Fibroblast of mammary gland (primary cell): ENCODE measurements around the gene IMPDH2.

Source experiments
- DNase-seq: peaks from one replicate; pipeline ENCODE4 v3.0.0-alpha.2; 2010; ENCODE audit warnings: low read depth
- H3K4me3 ChIP-seq: 2 replicates; pipeline ENCODE4 v1.5.1; 2011; ENCODE audit warnings: low read depth, mild to moderate bottlenecking, low read length, moderate library complexity; ENCODE audit not compliant: control insufficient read depth
- CTCF ChIP-seq: conservative IDR thresholded peaks from 2 replicates; pipeline ENCODE4 v1.5.1; 2011; ENCODE audit warnings: low read depth, low read length, inconsistent platforms; ENCODE audit not compliant: control insufficient read depth, insufficient read depth

Gene IMPDH2

DNA sequence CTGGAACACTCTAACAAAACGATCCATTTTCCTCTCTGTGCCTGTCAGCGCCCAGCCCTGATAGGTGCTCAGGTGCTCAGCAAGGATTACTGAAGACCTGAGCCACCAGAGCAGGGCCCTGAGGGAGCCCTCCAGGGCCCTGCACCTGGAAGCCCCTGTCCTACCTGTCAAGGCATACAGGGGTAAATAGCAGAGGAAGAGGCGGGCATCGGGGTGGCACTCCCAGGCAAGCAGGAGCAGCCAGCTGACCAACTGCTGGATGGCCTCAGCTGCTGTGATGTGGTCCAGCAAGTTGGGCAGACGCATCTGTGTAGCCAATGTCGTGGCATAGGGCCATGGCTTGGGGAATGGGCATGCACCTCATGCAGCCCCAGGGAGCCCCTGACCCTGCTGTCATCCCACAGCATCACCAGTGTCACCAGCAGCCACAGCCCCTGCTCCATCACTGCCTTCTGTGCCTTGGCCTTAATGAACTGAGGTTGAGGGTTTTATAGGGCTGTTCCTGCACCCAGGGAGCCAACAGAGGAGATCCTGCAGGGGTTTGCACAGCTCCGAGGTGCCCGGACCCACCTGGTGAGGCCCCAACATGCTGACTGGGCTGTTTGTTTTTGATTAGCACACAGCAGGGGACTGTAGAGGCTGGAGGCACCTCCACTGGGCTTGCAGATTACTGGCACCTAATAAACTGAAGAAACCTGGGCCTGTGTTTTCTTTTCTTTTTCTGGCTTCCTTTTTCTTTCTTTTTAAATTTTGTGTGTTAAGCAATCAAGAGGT lies 29.9 kb downstream of the IMPDH2 start:
- no peak overlapping the region for H3K4me3 ChIP-seq
- TF ChIP-seq CTCF, result no peak
- DNase-seq, result no peak

- H3K4me3 ChIP-seq, result no peak overlapping the region
- DNase-seq, result no peak
- TF ChIP-seq CTCF, result no peak
Observed at GRCh38 chr3:48997714-48998637, 31.2 kb downstream of the IMPDH2 start.

- DNase-seq, result no peak
- no peak overlapping the region for H3K4me3 ChIP-seq
- TF ChIP-seq CTCF, result no peak
Observed at GRCh38 chr3:48997102-48997635, 32.0 kb downstream of the IMPDH2 start.

DNA sequence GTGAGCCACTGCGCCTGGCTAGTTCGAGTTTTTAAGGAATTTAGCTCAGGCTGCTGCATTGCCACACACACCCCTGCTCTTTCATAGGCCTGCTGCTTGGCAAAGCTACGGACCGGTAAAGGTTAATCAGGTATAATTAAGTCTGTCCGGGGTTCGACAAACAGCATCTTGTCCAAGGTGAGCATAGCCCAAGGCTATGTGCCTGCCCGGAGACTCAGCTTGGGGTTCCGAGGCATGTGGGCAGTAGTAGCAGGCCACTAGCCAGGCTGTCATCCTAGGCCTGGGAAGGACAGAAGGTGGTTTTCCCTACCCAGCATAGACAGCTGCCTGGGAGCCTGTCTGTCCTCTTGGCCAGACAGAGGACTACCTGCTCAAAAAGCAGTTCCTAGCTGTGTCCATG lies 32.6 kb downstream of the IMPDH2 start:
- H3K4me3 ChIP-seq, result no peak overlapping the region
- DNase-seq, result no peak
- no peak for TF ChIP-seq CTCF

GRCh38 chr3:48993834-48994233 lies 35.4 kb downstream of the IMPDH2 start:
- H3K4me3 ChIP-seq, result no peak overlapping the region
- no peak for TF ChIP-seq CTCF
- no peak for DNase-seq

GRCh38 chr3:48991851-48992545 lies 37.2 kb downstream of the IMPDH2 start:
- no peak for TF ChIP-seq CTCF
- peak overlapping the region; percentile 69 for H3K4me3 ChIP-seq
- no peak for DNase-seq
